ENCODE results near the gene GLRB. TPM values are rescaled to one million over a fixed set of nuclear protein-coding genes. Genes with fewer than 3 reads are reported as not detected.

Gene GLRB
- total and polyA plus RNA-seq, 7 donors: under 0.01 to 14.5 (median 4.7) TPM; not detected in 1

DNA sequence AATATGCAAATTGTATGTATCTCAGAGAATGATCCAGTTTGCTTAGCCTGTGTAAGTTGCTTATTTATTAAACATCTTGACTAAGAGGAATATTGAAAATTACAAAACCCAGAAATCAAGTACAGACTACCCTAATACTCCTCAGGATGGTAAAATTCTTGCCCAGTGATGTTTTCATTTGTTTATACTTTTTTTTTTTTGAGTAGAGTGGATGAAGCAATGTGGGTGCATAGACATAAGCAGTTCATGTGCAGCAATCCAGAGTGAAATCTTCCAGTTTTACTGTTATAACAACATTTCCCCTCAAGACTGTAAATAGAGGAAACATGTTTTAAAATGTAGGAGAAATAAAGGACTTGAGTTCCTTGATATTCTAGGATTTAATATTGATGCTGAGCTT, 4.7 kb downstream of the GLRB start:
- no peak for DNase-seq
- Histone ChIP-seq H3K4me1 (peaks cover 0 to 2% (median 0%) of the 10 kb centered on the region in 4 donors), H3K27ac (no peak overlapping the region), H3K27me3 (no peaks in the 10 kb centered on the region), H3K36me3 (no peaks in the 10 kb centered on the region), H3K4me3 (no peak overlapping the region), H3K9me3 (peaks cover 0 to 2% (median 0%) of the 10 kb centered on the region in 4 donors)
- intact Hi-C loops (cut with DNase I): no loop called here
- TF ChIP-seq EP300 (IDR thresholded peaks at IDR 0.05) (no peak), CTCF (IDR thresholded peaks at IDR 0.05) (no peak), POLR2AphosphoS5 (IDR thresholded peaks at IDR 0.05) (no peak), POLR2A (IDR thresholded peaks at IDR 0.05) (no peak)

DNA sequence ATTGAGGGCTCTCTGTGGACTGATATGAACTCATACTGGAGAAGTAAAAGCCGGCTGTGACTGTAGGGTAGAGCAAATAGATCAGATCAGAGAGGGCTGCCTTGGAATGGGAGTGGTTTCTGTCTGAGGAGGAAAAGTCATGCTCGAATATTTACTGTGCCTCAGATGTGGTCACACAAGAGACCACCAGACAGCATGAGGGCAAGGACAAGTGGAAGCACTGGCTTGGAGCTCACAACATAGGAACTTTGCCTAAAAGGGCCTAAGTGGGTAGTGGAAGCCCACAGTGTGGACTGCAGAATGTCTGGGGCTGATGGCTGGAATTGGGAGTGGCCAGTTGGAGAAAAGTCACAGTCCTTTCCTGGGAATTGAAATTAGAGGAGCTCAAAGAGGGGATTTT, 19.8 kb downstream of the GLRB start:
- H3K27me3 ChIP-seq: no peaks in the 10 kb centered on the region
- no peaks in the 10 kb centered on the region for H3K9me3 ChIP-seq
- TF ChIP-seq EP300 (IDR thresholded peaks at IDR 0.05): no peak
- TF ChIP-seq POLR2A (IDR thresholded peaks at IDR 0.05): no peak
- WGBS, 2 donors: 66 to 72% methylated on average over 2 of the region's 2 CpGs
- no peaks in the 10 kb centered on the region for H3K4me1 ChIP-seq
- intact Hi-C loops (cut with DNase I): no loop called here
- H3K4me3 ChIP-seq: no peak overlapping the region
- no peaks in the 10 kb centered on the region for H3K36me3 ChIP-seq
- DNase-seq: no peak
- no peak overlapping the region for H3K27ac ChIP-seq

- no peak for TF ChIP-seq EP300 (IDR thresholded peaks at IDR 0.05)
- no peak for TF ChIP-seq POLR2A (IDR thresholded peaks at IDR 0.05)
- TF ChIP-seq POLR2AphosphoS5 (IDR thresholded peaks at IDR 0.05): no peak
- TF ChIP-seq CTCF (IDR thresholded peaks at IDR 0.05): no peak
- H3K9me3 ChIP-seq: no peaks in the 10 kb centered on the region
- 76 to 83% methylated on average over 1 of the region's 1 CpG for WGBS, 2 donors
- H3K27ac ChIP-seq: no peak overlapping the region
- H3K27me3 ChIP-seq: no peaks in the 10 kb centered on the region
- intact Hi-C loops (cut with DNase I): no loop called here
- no peaks in the 10 kb centered on the region for H3K36me3 ChIP-seq
- no peaks in the 10 kb centered on the region for H3K4me1 ChIP-seq
- no peak for DNase-seq
- no peak overlapping the region for H3K4me3 ChIP-seq
Observed at GRCh38 chr4:157096439-157096838, 20.5 kb downstream of the GLRB start.

- H3K4me1 ChIP-seq: no peaks in the 10 kb centered on the region
- no peak overlapping the region for H3K27ac ChIP-seq
- no peak overlapping the region for H3K4me3 ChIP-seq
- no peaks in the 10 kb centered on the region for H3K9me3 ChIP-seq
- H3K27me3 ChIP-seq: no peaks in the 10 kb centered on the region
- H3K36me3 ChIP-seq: no peaks in the 10 kb centered on the region
- WGBS, 2 donors: 74 to 90% methylated on average over 4 of the region's 4 CpGs
- DNase-seq: no peak
- intact Hi-C loops (cut with DNase I): no loop called here
- TF ChIP-seq POLR2AphosphoS5 (IDR thresholded peaks at IDR 0.05): no peak
- no peak for TF ChIP-seq POLR2A (IDR thresholded peaks at IDR 0.05)
- no peak for TF ChIP-seq CTCF (IDR thresholded peaks at IDR 0.05)
- no peak for TF ChIP-seq EP300 (IDR thresholded peaks at IDR 0.05)
Observed at GRCh38 chr4:157099506-157099905, 23.6 kb downstream of the GLRB start.

- no peaks in the 10 kb centered on the region for H3K4me1 ChIP-seq
- H3K36me3 ChIP-seq: no peaks in the 10 kb centered on the region
- H3K9me3 ChIP-seq: no peaks in the 10 kb centered on the region
- H3K27me3 ChIP-seq: no peaks in the 10 kb centered on the region
- TF ChIP-seq POLR2AphosphoS5 (IDR thresholded peaks at IDR 0.05) (no peak), CTCF (IDR thresholded peaks at IDR 0.05) (no peak), POLR2A (IDR thresholded peaks at IDR 0.05) (no peak), EP300 (IDR thresholded peaks at IDR 0.05) (no peak)
- H3K4me3 ChIP-seq: no peak overlapping the region
- intact Hi-C loops (cut with DNase I): no loop called here
- WGBS, 2 donors: 70 to 88% methylated on average over 1 of the region's 1 CpG
- no peak for DNase-seq
- H3K27ac ChIP-seq: no peak overlapping the region
Observed at GRCh38 chr4:157104541-157104940, 28.6 kb downstream of the GLRB start.

Measured in sigmoid colon (tissue), 7 donors.